KOPT-K1 (cell line): ENCODE results near the gene KRT15.

Experiments
- H3K27ac ChIP-seq: fragments of 200-600 bp; sonication (generic); 2 replicates; pipeline ENCODE4 v1.5.1; 2016; ENCODE audit warnings: antibody characterized with exemption, mild to moderate bottlenecking, low read depth, low read length; ENCODE audit not compliant: poor library complexity, severe bottlenecking
- H3K36me3 ChIP-seq: fragments of 200-600 bp; sonication (generic); 2 replicates; pipeline ENCODE4 v1.5.1; 2017; ENCODE audit warnings: antibody characterized with exemption, mild to moderate bottlenecking, low read length, moderate library complexity; ENCODE audit not compliant: insufficient read depth
- H3K9me3 ChIP-seq: fragments of 200-600 bp; sonication (generic); 2 replicates; pipeline ENCODE4 v1.5.1; 2017; ENCODE audit warnings: antibody characterized with exemption, low read length, mild to moderate bottlenecking; ENCODE audit not compliant: insufficient read depth, poor library complexity, severe bottlenecking

KRT15 gene

DNA sequence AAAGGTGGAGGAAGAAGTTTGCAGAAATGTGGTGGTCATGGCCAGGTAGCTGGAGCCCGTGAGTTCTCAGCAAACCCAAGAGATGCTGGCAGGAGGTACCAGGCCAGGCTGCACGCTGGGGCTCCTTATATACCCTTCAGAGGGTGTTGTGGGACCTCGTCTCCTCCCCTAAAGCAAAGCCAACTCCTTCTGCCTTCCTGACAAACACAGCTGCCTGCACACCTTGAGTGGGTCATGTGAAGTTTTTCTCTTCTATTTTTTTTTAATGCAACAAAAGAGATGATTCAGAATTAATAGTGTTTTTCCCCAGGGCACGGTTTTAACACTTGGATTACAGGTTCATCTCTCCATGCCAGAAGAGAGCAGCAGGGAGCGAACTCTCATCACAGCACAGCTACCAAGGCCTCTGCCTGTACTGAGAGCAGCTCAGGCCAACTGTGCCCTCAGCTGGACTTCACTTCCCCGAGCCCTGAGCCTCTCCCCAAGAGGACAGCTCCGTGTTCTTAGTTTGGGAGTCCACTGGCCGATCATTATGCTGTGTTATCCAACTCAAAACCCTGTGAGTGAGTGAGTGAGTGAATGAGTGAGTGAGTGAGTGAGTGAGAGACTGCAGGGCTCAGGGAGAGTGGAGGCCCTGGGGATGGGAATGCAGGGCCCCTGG, at the start of gene KRT15:
Gene KRT15, minus strand, starts transcription at position 102 of the 661 bp plus-strand sequence. Its CDS starts 63 bp downstream, at position 39.
- no peak within 1 kb of the TSS for H3K27ac ChIP-seq
- no peaks in the 10 kb centered on the region for H3K9me3 ChIP-seq
- no peaks in the 10 kb centered on the region for H3K36me3 ChIP-seq

DNA sequence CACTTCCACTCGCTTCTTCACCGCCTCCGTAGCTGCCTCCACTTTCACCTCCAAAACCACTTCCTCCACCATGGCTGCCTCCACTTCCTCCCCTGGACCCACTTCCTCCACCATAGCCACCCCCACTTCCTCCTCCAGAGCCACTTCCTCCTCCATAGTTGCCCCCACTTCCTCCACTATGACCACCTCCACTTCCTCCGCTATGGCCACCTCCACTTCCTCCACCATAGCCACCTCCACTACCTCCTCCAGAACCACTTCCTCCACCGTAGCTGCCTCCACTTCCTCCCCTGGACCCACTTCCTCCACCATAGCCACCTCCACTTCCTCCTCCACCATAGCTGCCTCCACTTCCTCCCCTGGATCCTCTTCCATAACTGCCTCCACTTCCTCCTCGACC, 48.6 kb upstream of the KRT15 start:
- H3K36me3 ChIP-seq = no peaks in the 10 kb centered on the region
- H3K9me3 ChIP-seq = no peaks in the 10 kb centered on the region
- H3K27ac ChIP-seq = no peak overlapping the region

DNA sequence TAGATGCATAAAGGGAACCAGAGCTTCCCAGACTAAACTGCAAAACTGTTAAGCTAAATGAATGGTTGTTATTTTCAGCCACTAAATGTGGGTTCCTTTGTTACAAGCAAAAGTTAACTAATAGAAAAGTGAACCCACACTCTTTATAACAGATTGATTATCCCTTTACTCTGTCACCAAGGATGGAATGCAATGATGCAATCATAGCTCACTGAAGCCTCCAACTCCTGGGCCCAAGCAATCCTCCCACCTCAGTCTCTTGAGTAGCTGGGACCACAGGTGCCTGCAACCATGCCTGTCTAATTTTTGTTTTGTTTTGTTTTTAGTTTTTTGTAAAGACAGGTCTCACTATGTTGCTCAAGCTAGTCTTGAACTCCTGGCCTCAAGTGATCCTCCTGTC, 46.6 kb upstream of the KRT15 start:
- Histone ChIP-seq H3K9me3 (no peaks in the 10 kb centered on the region), H3K36me3 (no peaks in the 10 kb centered on the region), H3K27ac (no peak overlapping the region)

DNA sequence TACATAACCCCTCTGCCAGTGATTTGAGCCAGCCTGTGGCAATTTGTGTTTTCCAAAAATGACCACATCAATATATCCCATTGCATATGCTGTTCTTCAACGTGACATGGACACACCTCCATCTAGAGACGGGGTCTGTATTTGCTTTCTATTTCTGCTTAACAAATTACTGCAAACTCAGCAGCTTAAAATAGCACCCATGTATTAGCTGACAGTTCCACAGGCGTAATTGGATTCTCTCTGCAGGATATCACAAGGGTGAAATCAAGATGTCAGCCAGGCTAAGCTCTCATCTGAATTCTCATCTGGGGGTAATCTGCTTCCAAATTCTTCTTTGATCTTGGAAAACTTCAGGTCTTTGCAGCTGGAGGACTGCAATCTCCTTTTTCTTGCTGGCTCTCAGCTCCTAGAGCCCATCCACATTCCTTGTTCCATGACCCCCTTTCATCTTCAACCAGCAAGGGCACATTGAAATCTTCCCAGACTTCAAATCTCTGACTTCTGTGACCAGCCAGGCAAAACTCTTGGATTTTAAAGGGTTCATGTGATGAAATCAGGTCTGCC, 45.0 kb upstream of the KRT15 start:
- Histone ChIP-seq H3K9me3 (no peaks in the 10 kb centered on the region), H3K27ac (no peak overlapping the region), H3K36me3 (no peaks in the 10 kb centered on the region)

DNA sequence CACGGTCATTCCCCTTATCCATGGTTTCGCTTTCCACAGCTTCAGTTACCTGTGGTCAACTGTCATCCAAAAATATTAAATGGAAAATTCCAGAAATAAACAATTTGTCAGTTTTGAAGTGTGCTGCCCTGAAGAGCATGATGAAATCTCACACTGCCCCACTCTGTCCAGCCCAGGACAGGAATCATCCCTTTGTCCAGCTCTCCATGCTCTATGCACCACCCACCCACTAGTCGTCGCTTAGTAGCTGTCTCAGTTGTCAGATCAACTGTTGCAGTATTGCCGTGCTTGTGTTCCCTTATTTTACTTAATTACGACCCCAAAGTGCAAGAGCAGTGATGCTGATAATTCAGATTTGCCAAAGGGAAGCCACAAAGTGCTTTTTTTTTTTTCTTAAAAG, 42.9 kb upstream of the KRT15 start:
- Histone ChIP-seq H3K36me3 (no peaks in the 10 kb centered on the region), H3K27ac (no peak overlapping the region), H3K9me3 (no peaks in the 10 kb centered on the region)

DNA sequence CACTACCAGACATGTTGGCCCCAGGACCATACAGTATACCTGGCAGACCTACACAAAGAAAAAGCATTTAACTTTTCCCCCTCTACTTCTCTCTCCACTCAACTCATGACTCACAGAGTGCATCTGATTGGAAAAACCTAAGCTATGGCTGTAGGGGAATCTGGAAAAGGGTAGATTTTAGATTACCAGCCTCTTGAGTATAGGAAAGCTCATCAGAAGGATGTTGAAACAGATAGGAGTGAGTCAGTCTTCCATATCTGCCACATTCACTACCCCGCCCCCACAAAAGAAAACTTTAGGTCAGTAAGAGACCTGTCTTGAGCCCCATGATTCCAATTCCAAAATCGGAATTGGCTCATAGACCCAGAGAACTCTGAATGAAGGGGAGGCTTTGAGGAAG, 40.9 kb upstream of the KRT15 start:
- no peak overlapping the region for H3K27ac ChIP-seq
- H3K36me3 ChIP-seq = no peaks in the 10 kb centered on the region
- H3K9me3 ChIP-seq = no peaks in the 10 kb centered on the region

DNA sequence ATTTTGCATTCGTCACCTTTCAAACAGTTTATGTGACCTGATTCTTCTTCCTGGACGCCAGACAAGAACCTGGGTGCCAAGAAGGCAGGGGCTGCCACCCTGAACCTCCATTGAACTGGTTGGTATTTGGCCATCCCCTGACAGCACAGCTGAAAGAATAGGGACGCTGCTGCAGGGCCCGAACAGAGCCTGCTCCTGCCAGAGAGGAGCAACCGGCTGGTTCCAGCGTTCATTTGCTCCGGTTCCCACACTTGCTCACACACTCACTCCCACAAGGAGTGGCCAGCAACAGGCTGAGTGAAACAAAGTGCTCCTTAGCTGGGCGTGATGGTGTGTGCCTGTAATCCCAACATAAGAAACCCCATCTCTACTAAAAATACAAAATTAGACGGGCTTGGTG, 38.2 kb upstream of the KRT15 start:
- Histone ChIP-seq H3K9me3 (no peaks in the 10 kb centered on the region), H3K27ac (no peak overlapping the region), H3K36me3 (no peaks in the 10 kb centered on the region)

DNA sequence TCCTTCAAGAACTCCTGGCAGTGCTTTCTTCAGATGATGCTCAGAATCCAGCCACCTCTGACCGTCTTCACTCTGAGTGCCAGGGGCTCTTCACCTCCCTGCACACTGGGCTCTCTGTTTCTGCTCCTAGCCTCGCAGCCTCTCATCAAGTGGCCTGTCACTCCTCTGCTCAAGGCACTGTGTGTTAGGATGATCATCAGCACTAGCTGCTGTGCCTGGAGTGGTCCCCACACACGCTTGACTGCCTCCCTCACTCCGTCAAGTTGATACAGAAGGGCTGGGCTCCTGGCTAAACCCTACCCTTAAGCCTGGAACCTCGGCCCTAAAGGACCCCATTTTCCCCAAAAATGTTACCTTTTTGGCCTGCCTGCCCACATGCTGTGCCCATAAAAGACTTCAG, 37.6 kb upstream of the KRT15 start:
- no peak overlapping the region for H3K27ac ChIP-seq
- H3K36me3 ChIP-seq = no peaks in the 10 kb centered on the region
- no peaks in the 10 kb centered on the region for H3K9me3 ChIP-seq

DNA sequence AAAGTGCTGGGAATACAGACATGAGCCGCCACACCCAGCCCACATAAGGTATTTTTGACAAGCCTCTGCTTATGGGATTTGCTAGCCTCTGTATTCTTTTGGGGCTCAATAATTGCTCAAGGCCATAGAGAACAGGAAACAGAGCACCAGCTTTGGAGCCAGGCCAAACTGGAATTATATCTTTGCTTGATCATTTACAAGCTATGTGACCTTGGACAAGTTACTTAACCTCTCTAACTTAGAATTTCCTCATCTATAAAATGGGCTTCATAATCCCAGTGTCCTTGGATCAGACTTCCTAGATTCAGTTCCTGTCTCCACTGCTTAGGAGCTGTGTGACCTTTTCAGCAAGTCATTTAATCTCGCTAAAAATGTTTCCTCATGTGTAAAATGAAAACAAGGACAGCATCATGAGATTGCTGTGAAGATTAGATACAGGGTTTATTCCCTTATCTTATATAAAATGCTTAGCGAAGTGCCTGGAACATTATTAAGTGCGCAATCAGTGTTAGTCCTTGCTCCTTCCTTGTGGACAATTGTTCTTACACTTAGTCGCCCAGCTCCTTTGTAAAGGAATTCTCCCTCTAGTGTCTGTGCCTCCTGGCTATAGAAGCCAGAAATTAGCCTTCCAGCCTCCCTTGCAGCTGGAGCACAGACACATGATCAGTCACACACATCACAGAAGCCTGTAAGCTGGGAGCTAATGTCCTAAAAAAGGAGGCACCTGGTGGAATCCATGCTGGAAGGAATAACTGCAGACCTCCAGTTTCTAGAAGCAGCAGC, 36.6 kb upstream of the KRT15 start:
- H3K9me3 ChIP-seq = no peaks in the 10 kb centered on the region
- H3K27ac ChIP-seq = no peak overlapping the region
- H3K36me3 ChIP-seq = no peaks in the 10 kb centered on the region

DNA sequence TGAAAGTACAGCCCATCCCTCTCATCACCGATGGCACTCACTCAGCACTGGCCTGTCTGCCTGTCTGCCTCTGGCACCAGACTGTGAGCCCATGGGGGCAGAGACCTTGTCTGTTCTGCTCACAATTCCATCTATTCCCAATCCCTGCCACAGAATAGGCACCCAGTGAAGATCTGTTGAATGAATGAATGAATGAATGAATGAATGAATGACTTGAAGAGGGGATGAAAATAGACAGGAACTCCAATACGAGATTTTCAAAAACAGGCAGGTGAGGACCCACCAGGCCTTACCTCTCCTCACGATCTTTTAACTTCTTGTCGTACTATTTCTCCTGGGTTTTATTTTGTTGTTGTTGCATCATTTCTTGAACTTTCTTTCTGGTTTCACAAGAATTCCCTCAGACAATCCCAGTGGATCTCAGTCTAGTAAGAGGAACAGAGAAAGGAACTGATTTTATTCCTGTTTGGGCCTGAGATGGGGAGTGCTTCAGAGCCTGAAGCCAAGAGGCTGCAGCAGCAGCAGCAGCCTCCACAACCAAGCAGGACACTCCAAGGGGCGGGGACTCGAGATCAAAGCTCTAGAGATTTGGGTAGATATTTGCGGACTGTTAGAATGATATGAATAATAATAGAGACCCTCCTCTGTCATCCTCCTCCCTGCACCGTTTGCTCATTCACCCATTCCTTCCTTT, 35.4 kb upstream of the KRT15 start:
- H3K27ac ChIP-seq = no peak overlapping the region

DNA sequence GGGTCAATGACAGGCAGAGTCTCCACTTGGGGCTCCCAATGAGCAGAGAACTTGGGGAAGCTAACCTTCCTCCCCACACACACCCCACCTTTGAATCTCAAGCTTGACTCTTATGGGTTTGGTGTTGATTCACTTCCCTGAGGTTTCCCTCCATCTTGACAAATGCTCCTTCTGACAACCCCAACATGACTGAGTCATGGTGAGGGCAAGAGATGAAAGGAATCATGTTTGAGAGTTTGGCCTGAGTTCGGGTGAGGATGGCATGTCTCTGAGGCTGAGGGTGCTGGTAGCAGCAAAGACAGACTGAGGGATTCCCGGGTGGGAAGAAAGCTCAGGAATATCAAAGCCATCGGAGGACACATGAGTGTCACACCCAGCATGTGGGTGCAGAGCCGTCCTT, 34.5 kb upstream of the KRT15 start:
- Histone ChIP-seq H3K9me3 (no peaks in the 10 kb centered on the region), H3K27ac (no peak overlapping the region), H3K36me3 (no peaks in the 10 kb centered on the region)

More for the DNA sequence above, 35.4 kb upstream of the KRT15 start:
- no peaks in the 10 kb centered on the region for H3K9me3 ChIP-seq
- H3K36me3 ChIP-seq = no peaks in the 10 kb centered on the region

DNA sequence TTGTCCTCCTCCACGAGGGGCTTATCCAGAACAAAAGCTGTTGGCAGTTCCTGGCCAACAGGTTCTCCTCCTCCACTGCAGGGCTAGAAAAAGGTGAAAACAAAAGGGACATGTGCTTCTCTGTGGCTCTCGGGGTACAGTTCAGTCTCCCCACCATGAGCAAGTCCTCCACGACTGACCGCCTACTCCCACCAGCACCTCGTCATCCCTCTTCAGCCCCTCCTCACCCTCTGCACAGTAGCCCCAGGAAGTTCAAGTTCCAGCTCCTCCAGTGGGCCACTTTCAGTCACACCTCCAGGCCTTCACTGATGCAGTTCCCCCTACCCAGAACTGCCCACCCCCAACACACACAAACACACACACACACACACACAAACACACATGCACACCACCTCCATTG, 33.8 kb upstream of the KRT15 start:
- Histone ChIP-seq H3K9me3 (no peaks in the 10 kb centered on the region), H3K27ac (no peak overlapping the region), H3K36me3 (no peaks in the 10 kb centered on the region)

DNA sequence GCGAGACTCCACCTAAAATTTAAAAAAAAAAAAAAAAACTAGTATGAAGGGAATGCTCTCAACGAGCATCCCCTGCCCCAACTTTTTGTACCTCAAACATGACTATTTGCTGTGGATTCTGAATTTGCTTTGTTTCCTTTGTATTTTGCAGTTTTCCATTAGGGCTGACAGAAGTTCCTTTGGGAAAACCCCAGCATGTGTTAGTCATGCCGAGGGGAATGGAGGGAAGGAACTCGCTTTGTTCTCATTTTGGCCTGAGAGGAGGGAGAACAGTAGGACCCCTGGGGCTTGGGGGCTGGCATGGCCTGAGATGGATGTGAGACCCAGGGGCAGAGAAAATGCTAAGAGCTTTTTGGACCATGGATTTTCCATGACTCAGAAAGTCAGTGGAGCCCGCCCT, 32.7 kb upstream of the KRT15 start:
- H3K27ac ChIP-seq = no peak overlapping the region

DNA sequence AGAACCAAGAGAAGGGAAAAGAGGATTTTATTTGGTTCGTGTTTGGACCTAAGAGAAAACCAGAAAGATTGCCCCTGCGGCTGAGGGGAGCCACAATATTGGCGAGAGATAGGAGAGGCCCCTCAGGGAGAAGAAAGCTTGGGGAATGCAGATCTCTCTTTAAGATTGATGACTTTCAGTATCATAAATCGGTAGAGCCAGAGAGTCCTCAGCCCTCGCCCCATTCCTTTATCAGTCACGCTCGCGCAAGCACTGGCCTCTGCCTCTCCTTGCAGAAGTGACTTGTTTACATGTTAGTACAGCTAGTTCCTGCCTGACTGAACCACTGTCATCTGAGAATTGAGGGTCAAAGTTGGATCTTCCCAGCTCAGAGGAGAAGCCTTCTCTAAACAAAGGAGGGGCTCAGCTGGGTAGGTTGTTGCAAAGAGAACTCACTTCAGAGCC, 30.9 kb upstream of the KRT15 start:
- H3K36me3 ChIP-seq = no peaks in the 10 kb centered on the region
- H3K9me3 ChIP-seq = no peaks in the 10 kb centered on the region
- H3K27ac ChIP-seq = no peak overlapping the region

More for the DNA sequence above, 32.7 kb upstream of the KRT15 start:
- Histone ChIP-seq H3K36me3 (no peaks in the 10 kb centered on the region), H3K9me3 (no peaks in the 10 kb centered on the region)
